Femur (tissue), 1 donor: ENCODE data around the gene SPATA6.
A peak's percentile ranks its signal among the peaks of the same experiment; 100 is the strongest.
"Not testable (repeated sequence)": the region's sequence is repeated elsewhere in the genome, so short reads cannot be mapped to it uniquely, and the experiment has no call there.

Source experiments
- DNase-seq: peaks from one replicate; pipeline ENCODE4 v3.0.0-alpha.2; 2017

SPATA6 gene

GRCh38 chr1:48471691-48472576, at the start of gene SPATA6:
Gene SPATA6, minus strand, starts transcription at chr1:48472204. Its CDS starts 196 bp downstream, at chr1:48472008.
- peak; percentile 98 for DNase-seq

GRCh38 chr1:48519896-48520295, 47.9 kb upstream of the SPATA6 start:
- not testable (repeated sequence) for DNase-seq

DNA sequence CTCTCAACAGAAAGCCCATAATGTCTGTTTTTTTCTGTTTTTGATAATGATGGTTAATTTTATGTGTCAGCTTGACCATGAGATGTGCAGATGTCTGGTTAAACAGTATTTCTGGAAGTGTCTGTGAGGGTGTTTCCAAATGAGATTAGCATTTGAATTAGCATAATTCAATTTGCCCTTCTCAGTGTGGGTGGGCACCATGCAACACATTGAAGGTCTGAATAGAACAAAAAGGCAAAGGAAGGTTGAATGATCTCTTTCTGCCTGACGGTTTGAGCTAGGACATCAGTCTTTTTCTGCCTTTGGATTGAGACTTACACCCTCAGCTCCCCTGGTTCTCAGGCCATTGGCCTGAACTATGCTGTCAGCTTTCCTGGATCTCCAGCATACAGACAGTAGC, 34.9 kb upstream of the SPATA6 start:
- DNase-seq: no peak

DNA sequence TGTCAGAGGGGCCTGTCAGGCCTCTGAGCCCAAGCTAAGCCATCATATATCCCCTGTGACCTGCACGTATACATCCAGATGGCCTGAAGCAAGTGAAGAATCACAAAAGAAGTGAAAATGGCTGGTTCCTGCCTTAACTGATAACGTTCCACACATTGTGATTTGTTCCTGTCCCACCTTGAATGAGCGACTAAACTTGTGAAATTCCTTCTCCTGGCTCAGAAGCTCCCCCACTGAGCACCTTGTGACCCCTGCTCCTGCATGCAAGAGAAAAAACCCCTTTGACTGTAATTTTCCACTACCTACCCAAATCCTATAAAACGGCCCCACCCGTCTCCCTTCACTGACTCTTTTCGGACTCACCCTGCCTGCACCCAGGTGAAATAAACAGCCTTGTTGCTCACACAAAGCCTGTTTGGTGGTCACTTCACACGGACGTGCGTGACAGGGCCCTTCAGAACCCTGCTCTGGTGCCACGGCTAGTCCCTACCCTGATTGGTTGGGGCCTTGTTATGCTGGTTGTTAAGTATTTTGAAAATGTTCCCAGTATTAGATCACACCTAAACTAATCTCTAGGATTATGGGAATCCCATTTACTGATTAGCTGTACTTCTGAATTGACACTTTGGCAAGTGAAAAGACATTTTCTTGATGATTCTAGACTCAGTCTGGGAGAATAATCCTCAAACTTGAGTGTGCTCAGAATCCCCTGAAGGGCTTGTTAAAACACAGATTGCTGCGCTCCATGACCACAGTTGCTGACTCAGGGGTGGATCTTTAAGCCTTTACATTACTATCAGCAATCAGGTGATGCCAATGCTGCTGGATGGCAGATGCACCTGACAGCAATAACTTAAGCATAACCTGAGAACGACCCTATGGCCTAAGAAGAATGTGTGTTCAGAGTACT, 28.8 kb upstream of the SPATA6 start:
- no peak for DNase-seq

GRCh38 chr1:48499211-48499735, 27.3 kb upstream of the SPATA6 start:
- no peak for DNase-seq

GRCh38 chr1:48498096-48498791, 26.2 kb upstream of the SPATA6 start:
- peak; percentile 83 for DNase-seq

- no peak for DNase-seq
These were observed 23.9 kb upstream of the SPATA6 start for GRCh38 chr1:48495911-48496310.

DNA sequence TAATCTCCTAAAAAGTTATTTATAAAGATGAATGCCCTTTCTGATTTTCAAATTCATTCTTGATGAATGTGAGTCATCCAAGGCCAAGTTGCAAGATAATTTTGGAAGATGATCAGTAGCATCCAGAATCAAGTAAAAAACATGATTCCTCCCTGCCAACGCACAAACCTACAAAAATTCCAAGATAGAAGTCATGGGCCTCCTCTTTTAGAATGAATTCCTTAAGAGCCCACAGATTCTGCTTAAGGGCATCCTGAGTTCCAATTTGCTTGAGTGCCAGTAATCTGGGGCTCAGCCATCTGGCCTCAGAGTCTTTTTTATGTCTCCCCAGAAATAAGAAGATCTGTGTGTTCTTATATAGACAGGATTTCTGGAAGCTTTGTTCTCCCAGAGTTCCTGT, 23.2 kb upstream of the SPATA6 start:
- no peak for DNase-seq

- peak; percentile 81 for DNase-seq
These were observed 22.2 kb upstream of the SPATA6 start for GRCh38 chr1:48493970-48494769.

DNA sequence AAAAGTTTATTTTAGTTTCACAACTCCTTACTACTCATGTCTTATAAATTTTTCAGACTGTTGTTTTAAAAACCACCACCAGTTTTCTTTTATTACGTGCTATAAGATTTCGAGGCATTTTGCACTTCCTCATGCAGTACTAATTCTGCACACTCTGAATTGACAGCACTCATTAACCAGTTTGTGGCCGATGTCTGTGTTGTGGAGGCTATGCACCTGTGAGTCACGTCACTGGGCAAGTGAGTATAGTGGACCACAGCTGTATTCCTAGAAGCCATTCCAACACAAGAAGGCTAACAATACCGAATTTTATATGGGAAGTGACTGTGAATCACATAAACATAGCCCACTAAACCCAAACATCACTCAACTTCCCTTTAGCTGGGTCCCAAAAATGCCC, 21.0 kb upstream of the SPATA6 start:
- no peak for DNase-seq

DNA sequence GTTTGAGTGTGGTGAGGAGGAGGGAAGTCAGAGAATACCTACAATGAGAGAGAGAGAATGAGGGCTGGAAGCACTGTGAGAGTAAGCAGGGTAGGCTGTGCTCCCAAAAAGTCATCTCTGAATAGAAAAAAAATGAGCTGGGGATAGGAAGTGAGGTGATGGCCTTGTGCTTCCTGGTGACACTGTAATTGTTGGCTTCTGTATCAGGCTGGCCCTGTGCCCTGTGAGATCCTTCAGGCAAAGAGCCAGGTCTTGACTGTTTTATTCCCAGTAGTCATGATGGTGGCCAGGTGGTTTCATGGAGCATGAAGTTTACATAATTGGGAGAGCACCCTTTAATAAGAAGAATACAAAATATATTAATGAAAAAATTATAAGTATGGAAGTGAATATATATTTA, 20.4 kb upstream of the SPATA6 start:
- peak; percentile 51 for DNase-seq

DNA sequence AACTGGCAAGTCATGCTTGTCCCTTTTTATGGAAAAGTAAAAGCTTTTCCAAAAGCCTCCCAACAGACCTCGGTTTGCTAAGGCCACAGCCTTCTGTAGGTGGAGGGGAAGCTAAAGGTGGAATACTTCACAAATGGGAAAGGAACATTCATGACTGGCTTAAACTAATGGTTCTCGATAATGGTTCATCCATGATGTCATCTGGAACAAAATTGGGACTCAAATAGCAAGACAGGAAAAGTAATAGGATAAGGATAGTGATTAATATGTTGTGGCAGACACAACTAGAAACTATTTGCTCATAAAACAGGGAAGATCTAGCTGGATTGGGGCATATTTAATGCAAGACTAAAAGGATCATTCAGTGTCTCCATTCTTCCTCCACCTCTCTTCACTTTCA, 16.7 kb upstream of the SPATA6 start:
- no peak for DNase-seq

DNA sequence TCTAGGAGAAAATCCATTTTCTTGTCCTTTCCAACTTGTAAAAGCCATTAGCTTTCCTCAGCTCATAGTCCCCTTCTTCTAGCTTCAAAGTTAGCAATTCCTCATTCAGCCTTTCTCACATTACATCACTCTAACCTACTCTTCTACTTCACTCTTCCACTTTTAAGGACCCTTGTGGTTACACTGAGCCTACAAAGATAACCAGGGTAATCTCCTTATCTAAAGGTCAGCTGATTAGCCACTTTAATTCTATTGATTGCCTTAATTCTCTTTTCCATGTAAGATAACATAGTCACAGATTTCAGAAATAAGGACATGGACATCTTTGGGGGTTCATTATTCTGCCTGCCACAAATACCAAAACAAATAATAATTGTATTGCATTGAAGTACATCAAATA, 8.5 kb upstream of the SPATA6 start:
- DNase-seq: no peak

GRCh38 chr1:48480023-48480422, 8.0 kb upstream of the SPATA6 start:
- DNase-seq: not testable (repeated sequence)

DNA sequence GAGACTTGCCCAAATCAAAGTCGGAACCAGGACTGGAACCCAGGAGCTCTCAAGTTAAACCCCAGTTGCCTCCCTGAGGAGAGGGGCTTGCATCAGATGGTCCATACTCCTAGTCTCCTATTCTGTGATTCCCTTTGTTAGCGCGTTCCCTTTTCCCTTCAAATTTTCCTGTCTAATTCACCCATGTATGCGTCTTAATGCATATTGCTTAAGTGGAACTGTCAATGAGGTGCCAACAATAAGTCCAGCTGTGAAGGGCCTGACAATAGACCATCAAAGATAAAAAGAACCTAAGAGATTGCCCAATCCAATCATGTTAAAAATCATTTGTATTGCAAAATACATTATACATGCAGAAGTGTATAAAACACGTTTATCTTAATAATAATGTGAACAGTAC, 634 bp upstream of the SPATA6 start:
- DNase-seq: no peak

- peak; percentile 33 for DNase-seq
These were observed 884 bp downstream of the SPATA6 start for GRCh38 chr1:48470950-48471690.

- peak; percentile 66 for DNase-seq
These were observed 1.5 kb downstream of the SPATA6 start for GRCh38 chr1:48470481-48470855.

DNA sequence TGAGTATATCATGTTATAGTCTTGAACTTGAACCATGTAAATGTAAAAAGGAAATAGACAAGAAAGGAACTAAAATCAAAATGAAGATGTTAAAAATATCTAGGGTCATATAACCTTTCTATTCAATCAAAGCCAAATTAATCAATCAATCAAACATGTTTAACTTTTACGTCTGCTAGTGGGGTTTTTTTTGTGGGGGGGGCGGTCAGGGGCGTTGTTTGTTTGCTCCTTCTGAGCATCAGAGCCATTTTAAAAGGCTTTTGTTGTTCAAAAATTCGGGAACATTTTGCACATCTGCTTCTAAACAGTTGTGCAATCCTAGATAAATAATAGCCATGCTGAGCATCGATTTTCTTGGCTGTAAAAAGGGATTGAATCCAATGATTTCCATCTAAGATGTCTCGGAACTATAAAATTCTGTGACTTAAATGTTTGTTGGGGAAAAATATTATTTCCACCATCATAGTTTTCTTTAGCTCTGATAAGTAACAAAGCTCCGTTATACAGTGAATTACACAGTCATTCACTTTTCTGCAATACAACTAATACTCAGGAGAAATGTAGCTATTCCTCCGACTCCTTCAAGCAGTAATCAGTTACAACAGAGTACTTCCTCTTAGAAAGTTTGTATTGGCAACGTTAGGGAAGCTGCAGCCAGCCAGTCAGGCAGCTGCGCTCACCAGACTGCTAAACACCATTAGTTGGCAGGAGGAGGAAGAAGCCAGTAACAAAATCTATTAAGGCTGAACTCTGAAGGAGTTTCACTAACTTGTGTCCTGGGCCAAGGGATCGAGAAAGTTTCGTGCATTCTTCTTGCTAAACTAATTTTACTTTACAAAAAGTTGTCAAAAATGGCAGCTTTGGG, 2.2 kb downstream of the SPATA6 start:
- DNase-seq: peak; percentile 84

DNA sequence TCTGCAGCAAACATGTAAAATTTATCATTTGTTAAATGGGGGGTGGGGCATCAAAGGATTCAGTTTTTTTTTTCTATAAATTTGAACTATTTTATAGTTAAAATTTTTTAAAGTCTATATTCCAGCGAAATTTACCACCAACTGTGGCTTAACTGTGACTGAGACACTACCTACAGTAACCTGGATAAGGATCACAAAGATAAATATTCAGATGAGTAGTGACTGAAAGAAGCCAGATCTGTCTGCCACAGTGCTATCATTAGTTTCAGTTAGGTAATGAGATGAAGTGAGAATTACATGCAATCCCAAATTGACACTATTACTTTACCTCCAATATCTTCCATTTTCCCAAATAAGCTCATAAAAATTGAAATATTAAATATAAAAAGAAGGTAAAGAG, 5.4 kb downstream of the SPATA6 start:
- no peak for DNase-seq

GRCh38 chr1:48462716-48463302, 9.2 kb downstream of the SPATA6 start:
- no peak for DNase-seq
